ENCODE results near the gene ATP6V0E1.

ATP6V0E1 gene

GRCh38 chr5:172969921-172970320, 13.7 kb upstream of the ATP6V0E1 start:
- no peak for DNase-seq (ENCODE audit: low read depth)
- no peak overlapping the region for H3K4me3 ChIP-seq (ENCODE audit: control insufficient read depth, low read depth, low read length)

GRCh38 chr5:172971482-172971881, 12.1 kb upstream of the ATP6V0E1 start:
- H3K4me3 ChIP-seq (ENCODE audit: control insufficient read depth, low read depth, low read length), result no peak overlapping the region
- no peak for DNase-seq (ENCODE audit: low read depth)
- no peak for TF ChIP-seq CTCF (IDR thresholded peaks at IDR 0.05; ENCODE audit: control insufficient read depth, insufficient read depth, low read depth, low read length, missing control alignments)

More at GRCh38 chr5:172969921-172970320, 13.7 kb upstream of the ATP6V0E1 start:
- no peak for TF ChIP-seq CTCF (IDR thresholded peaks at IDR 0.05; ENCODE audit: control insufficient read depth, insufficient read depth, low read depth, low read length, missing control alignments)

- DNase-seq (ENCODE audit: low read depth), result no peak
- no peak for TF ChIP-seq CTCF (IDR thresholded peaks at IDR 0.05; ENCODE audit: control insufficient read depth, insufficient read depth, low read depth, low read length, missing control alignments)
These were observed 11.0 kb upstream of the ATP6V0E1 start for GRCh38 chr5:172972552-172972951.

GRCh38 chr5:172973127-172973916, 10.2 kb upstream of the ATP6V0E1 start:
- DNase-seq (ENCODE audit: low read depth), result peak; percentile 42
- TF ChIP-seq CTCF (IDR thresholded peaks at IDR 0.05; ENCODE audit: control insufficient read depth, insufficient read depth, low read depth, low read length, missing control alignments), result no peak
- H3K4me3 ChIP-seq (ENCODE audit: control insufficient read depth, low read depth, low read length), result no peak overlapping the region

More at GRCh38 chr5:172972552-172972951, 11.0 kb upstream of the ATP6V0E1 start:
- H3K4me3 ChIP-seq (ENCODE audit: control insufficient read depth, low read depth, low read length), result no peak overlapping the region

- TF ChIP-seq CTCF (IDR thresholded peaks at IDR 0.05; ENCODE audit: control insufficient read depth, insufficient read depth, low read depth, low read length, missing control alignments), result no peak
- no peak overlapping the region for H3K4me3 ChIP-seq (ENCODE audit: control insufficient read depth, low read depth, low read length)
- DNase-seq (ENCODE audit: low read depth), result no peak
These were observed 9.6 kb upstream of the ATP6V0E1 start for GRCh38 chr5:172973931-172974330.

GRCh38 chr5:172975289-172975688, 8.3 kb upstream of the ATP6V0E1 start:
- no peak overlapping the region for H3K4me3 ChIP-seq (ENCODE audit: control insufficient read depth, low read depth, low read length)
- no peak for DNase-seq (ENCODE audit: low read depth)
- no peak for TF ChIP-seq CTCF (IDR thresholded peaks at IDR 0.05; ENCODE audit: control insufficient read depth, insufficient read depth, low read depth, low read length, missing control alignments)
